Measurements from ENCODE around the gene SLC7A14.

Gene SLC7A14

GRCh38 chr3:170497207-170498095 is 88.4 kb downstream of the SLC7A14 start:
- H3K9ac ChIP-seq (ENCODE audit: low read length), result no peak overlapping the region

GRCh38 chr3:170496868-170497140 is 89.1 kb downstream of the SLC7A14 start:
- Histone ChIP-seq H3K9ac (ENCODE audit: low read length) (no peak overlapping the region), H4K20me1 (ENCODE audit: insufficient read depth, low read length) (no peaks in the 10 kb centered on the region), H3K27ac (ENCODE audit: low read length) (no peak overlapping the region), H2AFZ (ENCODE audit: low read depth, low read length) (no peak overlapping the region), H3K79me2 (ENCODE audit: low read length) (no peaks in the 10 kb centered on the region), H3K9me3 (ENCODE audit: insufficient read depth, low read length) (no peaks in the 10 kb centered on the region), H3K27me3 (ENCODE audit: low read depth, low read length) (peaks cover 33% of the 10 kb centered on the region), H3K4me3 (ENCODE audit: low read length) (no peak overlapping the region), H3K4me1 (ENCODE audit: low read length) (no peaks in the 10 kb centered on the region), H3K4me2 (ENCODE audit: low read length) (no peak overlapping the region), H3K36me3 (replicated peaks; ENCODE audit: low read depth, low read length) (no peaks in the 10 kb centered on the region)
- no peak for TF ChIP-seq EZH2phosphoT487 (IDR thresholded peaks at IDR 0.05; ENCODE audit: low read depth)
- TF ChIP-seq CTCF (IDR thresholded peaks at IDR 0.05; ENCODE audit: low read depth, low read length), result no peak

More at GRCh38 chr3:170497207-170498095, 88.4 kb downstream of the SLC7A14 start:
- peaks cover 36% of the 10 kb centered on the region for H3K27me3 ChIP-seq (ENCODE audit: low read depth, low read length)
- no peaks in the 10 kb centered on the region for H3K36me3 ChIP-seq (replicated peaks; ENCODE audit: low read depth, low read length)
- H3K79me2 ChIP-seq (ENCODE audit: low read length), result no peaks in the 10 kb centered on the region
- no peaks in the 10 kb centered on the region for H3K9me3 ChIP-seq (ENCODE audit: insufficient read depth, low read length)
- H2AFZ ChIP-seq (ENCODE audit: low read depth, low read length), result no peak overlapping the region
- H3K4me1 ChIP-seq (ENCODE audit: low read length), result no peaks in the 10 kb centered on the region
- no peak for TF ChIP-seq EZH2phosphoT487 (IDR thresholded peaks at IDR 0.05; ENCODE audit: low read depth)
- no peak for TF ChIP-seq CTCF (IDR thresholded peaks at IDR 0.05; ENCODE audit: low read depth, low read length)
- no peak overlapping the region for H3K27ac ChIP-seq (ENCODE audit: low read length)
- no peaks in the 10 kb centered on the region for H4K20me1 ChIP-seq (ENCODE audit: insufficient read depth, low read length)
- H3K4me2 ChIP-seq (ENCODE audit: low read length), result no peak overlapping the region
- no peak overlapping the region for H3K4me3 ChIP-seq (ENCODE audit: low read length)

GRCh38 chr3:170496026-170496867 is 89.6 kb downstream of the SLC7A14 start:
- H3K79me2 ChIP-seq (ENCODE audit: low read length), result no peaks in the 10 kb centered on the region
- H4K20me1 ChIP-seq (ENCODE audit: insufficient read depth, low read length), result no peaks in the 10 kb centered on the region
- H3K9ac ChIP-seq (ENCODE audit: low read length), result no peak overlapping the region
- H3K9me3 ChIP-seq (ENCODE audit: insufficient read depth, low read length), result no peaks in the 10 kb centered on the region
- H3K27ac ChIP-seq (ENCODE audit: low read length), result no peak overlapping the region
- H2AFZ ChIP-seq (ENCODE audit: low read depth, low read length), result no peak overlapping the region
- H3K4me3 ChIP-seq (ENCODE audit: low read length), result no peak overlapping the region
- H3K4me2 ChIP-seq (ENCODE audit: low read length), result no peak overlapping the region
- H3K4me1 ChIP-seq (ENCODE audit: low read length), result peaks cover 2% of the 10 kb centered on the region
- no peak for TF ChIP-seq EZH2phosphoT487 (IDR thresholded peaks at IDR 0.05; ENCODE audit: low read depth)
- no peak for TF ChIP-seq CTCF (IDR thresholded peaks at IDR 0.05; ENCODE audit: low read depth, low read length)
- H3K27me3 ChIP-seq (ENCODE audit: low read depth, low read length), result peaks cover 30% of the 10 kb centered on the region
- no peaks in the 10 kb centered on the region for H3K36me3 ChIP-seq (replicated peaks; ENCODE audit: low read depth, low read length)

GRCh38 chr3:170494766-170495165 is 91.1 kb downstream of the SLC7A14 start:
- Histone ChIP-seq H2AFZ (ENCODE audit: low read depth, low read length) (no peak overlapping the region), H3K36me3 (replicated peaks; ENCODE audit: low read depth, low read length) (no peaks in the 10 kb centered on the region), H3K4me1 (ENCODE audit: low read length) (peaks cover 6% of the 10 kb centered on the region), H3K4me3 (ENCODE audit: low read length) (no peak overlapping the region), H4K20me1 (ENCODE audit: insufficient read depth, low read length) (no peaks in the 10 kb centered on the region), H3K79me2 (ENCODE audit: low read length) (no peaks in the 10 kb centered on the region), H3K9ac (ENCODE audit: low read length) (no peak overlapping the region), H3K27me3 (ENCODE audit: low read depth, low read length) (peaks cover 28% of the 10 kb centered on the region; the same call in 1 of the 2 replicates), H3K4me2 (ENCODE audit: low read length) (no peak overlapping the region), H3K27ac (ENCODE audit: low read length) (no peak overlapping the region), H3K9me3 (ENCODE audit: insufficient read depth, low read length) (no peaks in the 10 kb centered on the region)
- TF ChIP-seq EZH2phosphoT487 (IDR thresholded peaks at IDR 0.05; ENCODE audit: low read depth) (no peak), CTCF (IDR thresholded peaks at IDR 0.05; ENCODE audit: low read depth, low read length) (no peak)

Data from OCI-LY3 (cell line).